ENCODE results near the gene KRT6B.

DNA sequence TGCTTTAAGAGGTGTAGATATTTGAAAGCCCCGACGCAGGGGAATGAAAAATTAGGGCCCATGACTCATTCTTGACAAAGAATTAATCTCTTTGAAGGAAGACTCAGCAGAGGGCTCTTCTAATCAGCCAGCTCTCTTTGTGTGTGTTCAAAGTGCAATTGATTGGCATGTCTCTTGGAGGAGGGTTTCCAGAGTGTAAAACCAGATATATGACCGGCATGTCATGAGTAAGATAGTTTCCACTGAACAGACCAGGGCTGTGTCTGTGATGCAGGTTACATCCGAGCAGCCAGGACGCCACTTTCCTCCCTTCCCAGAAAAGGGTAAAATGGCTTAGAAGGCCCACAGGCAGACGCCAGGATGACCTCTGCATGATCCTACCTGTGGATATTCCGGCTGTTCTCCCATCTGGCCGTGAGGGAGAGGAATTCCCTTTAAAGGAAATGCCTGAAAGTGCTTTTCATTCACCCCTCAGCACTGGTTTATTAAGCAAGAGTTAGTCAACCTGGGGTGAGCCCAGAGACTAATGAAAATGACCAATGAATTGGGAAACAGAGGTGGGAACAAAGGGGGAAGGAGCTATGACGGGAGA lies 10.5 kb downstream of the KRT6B start:
- TF ChIP-seq POLR2A (IDR thresholded peaks at IDR 0.05): no peak
- TF ChIP-seq, protein P1, sequence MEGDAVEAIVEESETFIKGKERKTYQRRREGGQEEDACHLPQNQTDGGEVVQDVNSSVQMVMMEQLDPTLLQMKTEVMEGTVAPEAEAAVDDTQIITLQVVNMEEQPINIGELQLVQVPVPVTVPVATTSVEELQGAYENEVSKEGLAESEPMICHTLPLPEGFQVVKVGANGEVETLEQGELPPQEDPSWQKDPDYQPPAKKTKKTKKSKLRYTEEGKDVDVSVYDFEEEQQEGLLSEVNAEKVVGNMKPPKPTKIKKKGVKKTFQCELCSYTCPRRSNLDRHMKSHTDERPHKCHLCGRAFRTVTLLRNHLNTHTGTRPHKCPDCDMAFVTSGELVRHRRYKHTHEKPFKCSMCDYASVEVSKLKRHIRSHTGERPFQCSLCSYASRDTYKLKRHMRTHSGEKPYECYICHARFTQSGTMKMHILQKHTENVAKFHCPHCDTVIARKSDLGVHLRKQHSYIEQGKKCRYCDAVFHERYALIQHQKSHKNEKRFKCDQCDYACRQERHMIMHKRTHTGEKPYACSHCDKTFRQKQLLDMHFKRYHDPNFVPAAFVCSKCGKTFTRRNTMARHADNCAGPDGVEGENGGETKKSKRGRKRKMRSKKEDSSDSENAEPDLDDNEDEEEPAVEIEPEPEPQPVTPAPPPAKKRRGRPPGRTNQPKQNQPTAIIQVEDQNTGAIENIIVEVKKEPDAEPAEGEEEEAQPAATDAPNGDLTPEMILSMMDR (IDR thresholded peaks at IDR 0.05): no peak

Data from sigmoid colon (tissue), 3 donors.